ENCODE measurements around the gene FAM83D. TPM values are rescaled to one million over a fixed set of nuclear protein-coding genes. Genes with fewer than 3 reads are reported as not detected.

FAM83D gene
- total RNA-seq, 1 experiment from 2014 or later, result 64.4 TPM

DNA sequence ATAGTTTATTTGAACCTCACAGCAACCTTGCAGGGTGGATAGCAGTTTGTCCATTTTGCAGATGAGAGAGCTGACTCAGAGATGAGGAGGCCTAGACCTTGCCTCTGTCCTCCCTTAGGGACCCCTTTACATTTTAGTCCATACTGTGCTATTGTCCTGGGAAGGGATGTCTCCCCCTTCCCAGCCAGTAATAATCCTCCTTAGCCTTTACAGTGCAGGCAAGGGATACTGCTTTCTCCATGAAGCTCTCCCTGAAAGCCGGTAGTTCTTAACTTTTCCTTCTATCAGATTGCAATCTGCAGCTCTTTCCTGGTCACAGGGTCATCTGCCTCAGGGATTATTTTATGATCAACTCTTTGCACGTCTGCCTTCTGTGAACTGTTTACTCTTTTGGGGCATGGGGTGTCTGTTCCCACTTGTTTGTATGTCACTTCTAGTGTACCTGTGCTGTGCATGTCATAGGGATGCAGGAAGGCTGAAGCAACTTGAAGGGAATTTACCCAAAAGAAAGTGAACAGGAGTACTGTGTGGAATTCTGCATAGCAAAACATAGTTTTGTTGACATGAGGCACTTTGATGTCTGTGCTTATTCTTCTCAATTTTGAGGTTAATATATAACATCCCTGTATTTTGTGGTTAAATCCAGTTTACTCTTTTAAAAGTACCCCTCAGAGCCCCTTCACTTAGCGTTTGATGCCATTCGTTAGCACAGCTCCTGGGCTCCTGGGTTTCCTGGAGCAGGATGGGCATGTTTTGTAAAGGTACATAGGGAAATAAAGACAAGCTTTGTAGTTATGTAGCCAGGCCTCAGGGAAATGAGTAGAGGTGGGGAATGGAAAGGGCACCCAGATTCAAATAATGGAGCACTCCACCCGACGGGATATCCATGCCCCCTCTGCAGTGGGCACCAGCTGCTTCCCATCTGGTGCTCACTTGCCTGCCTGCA is 74.0 kb downstream of the FAM83D start:
- no peak for DNase-seq (ENCODE audit: low read depth)

Other genes with a start within 250 kb of the FAM83D start
- gene SLC32A1, start 201.9 kb upstream of the FAM83D start, total RNA-seq (2014; rRNA removed), result not detected in 2 replicates
- 7.3 and 8.9 TPM in 2 replicates for gene ACTR5, start 178.0 kb upstream of the FAM83D start, total RNA-seq (2014; rRNA removed)
- gene PPP1R16B, start 120.7 kb upstream of the FAM83D start, total RNA-seq (2014; rRNA removed), result not detected in 2 replicates
- gene DHX35, start 35.9 kb downstream of the FAM83D start, total RNA-seq (2014; rRNA removed), result 6.8 and 10.9 TPM in 2 replicates

Measured in LHCN-M2 (cell line).